ENCODE measurements around the gene AOC3. TPM values are rescaled to one million over a fixed set of nuclear protein-coding genes. Genes with fewer than 3 reads are reported as not detected.

Gene AOC3
- total RNA-seq, 1 experiment from 2014 or later, result 0.44 TPM

- ChIA-PET CTCF (interaction anchor here (0.6 to 1.3 kb wide), 3 partner anchors 9 to 237 kb away, joined by 3 to 6 read pairs (median 3); no protein-coding TSS in a partner anchor), POLR2A (interaction anchor here (0.7 to 2.9 kb wide), 9 partner anchors 11 to 189 kb away, joined by 3 to 18 read pairs (median 3); partner anchors contain the start of genes BECN1, CNTD1, COA3 and PSME3)
- no peaks in the 10 kb centered on the region for H3K27me3 Mint-ChIP-seq (ENCODE audit: insufficient read depth, unreplicated experiment)
- intact Hi-C loops (cut with micrococcal nuclease), result no loop called here
- H3K36me3 Mint-ChIP-seq (ENCODE audit: insufficient read depth, unreplicated experiment), result peaks cover 52% of the 10 kb centered on the region
- no peaks in the 10 kb centered on the region for H3K9me3 Mint-ChIP-seq (ENCODE audit: unreplicated experiment)
- no peak for TF ChIP-seq CTCF (IDR thresholded peaks at IDR 0.05; ENCODE audit: unreplicated experiment)
- H3K27ac Mint-ChIP-seq (ENCODE audit: low read depth, unreplicated experiment), result no peak overlapping the region
- peaks cover 6% of the 10 kb centered on the region for H3K4me1 Mint-ChIP-seq (ENCODE audit: insufficient read depth, unreplicated experiment)
- no peak overlapping the region for H3K4me3 Mint-ChIP-seq (ENCODE audit: unreplicated experiment)
- peak; percentile 82 for DNase-seq (ENCODE audit: unreplicated experiment)
- BruUV-seq (replicated peaks), result no TSS peak
These were observed 41.7 kb upstream of the AOC3 start for GRCh38 chr17:42809250-42809649.

GRCh38 chr17:42814633-42815399 is 36.2 kb upstream of the AOC3 start:
- Mint-ChIP-seq H3K36me3 (ENCODE audit: insufficient read depth, unreplicated experiment) (peaks cover 97% of the 10 kb centered on the region), H3K4me1 (ENCODE audit: insufficient read depth, unreplicated experiment) (peaks cover 7% of the 10 kb centered on the region), H3K4me3 (ENCODE audit: unreplicated experiment) (no peak overlapping the region), H3K27ac (ENCODE audit: low read depth, unreplicated experiment) (no peak overlapping the region), H3K9me3 (ENCODE audit: unreplicated experiment) (no peaks in the 10 kb centered on the region), H3K27me3 (ENCODE audit: insufficient read depth, unreplicated experiment) (no peaks in the 10 kb centered on the region)
- DNase-seq (ENCODE audit: unreplicated experiment), result peak; percentile 56
- ChIA-PET POLR2A (interaction anchor here (0.5 to 2.3 kb wide), 3 partner anchors 9 to 28 kb away, joined by 3 to 13 read pairs (median 4); partner anchors contain the start of gene BECN1), CTCF (interaction anchor here (0.9 to 3.3 kb wide), 3 partner anchors 9 to 114 kb away, joined by 3 to 14 read pairs (median 4); partner anchors contain the start of gene BECN1)
- BruUV-seq (replicated peaks), result no TSS peak
- intact Hi-C loops (cut with micrococcal nuclease), result no loop called here
- TF ChIP-seq CTCF (IDR thresholded peaks at IDR 0.05; ENCODE audit: unreplicated experiment), result no peak

- no peak for DNase-seq (ENCODE audit: unreplicated experiment)
- POLR2A ChIA-PET, result interaction anchor here (0.7 to 1.5 kb wide), 2 partner anchors 45 to 135 kb away, joined by 3 to 4 read pairs; partner anchors contain the start of gene VPS25
- CTCF ChIA-PET, result interaction anchor here (0.6 to 1.0 kb wide), 6 partner anchors 7 to 752 kb away, joined by 3 to 6 read pairs (median 4); no protein-coding TSS in a partner anchor
- no peak overlapping the region for H3K27ac Mint-ChIP-seq (ENCODE audit: low read depth, unreplicated experiment)
- H3K4me1 Mint-ChIP-seq (ENCODE audit: insufficient read depth, unreplicated experiment), result peaks cover 7% of the 10 kb centered on the region
- no peaks in the 10 kb centered on the region for H3K27me3 Mint-ChIP-seq (ENCODE audit: insufficient read depth, unreplicated experiment)
- H3K9me3 Mint-ChIP-seq (ENCODE audit: unreplicated experiment), result no peaks in the 10 kb centered on the region
- TF ChIP-seq CTCF (IDR thresholded peaks at IDR 0.05; ENCODE audit: unreplicated experiment), result no peak
- no TSS peak for BruUV-seq (replicated peaks)
- H3K36me3 Mint-ChIP-seq (ENCODE audit: insufficient read depth, unreplicated experiment), result peaks cover 95% of the 10 kb centered on the region
- H3K4me3 Mint-ChIP-seq (ENCODE audit: unreplicated experiment), result no peak overlapping the region
- intact Hi-C loops (cut with micrococcal nuclease), result no loop called here
These were observed 33.1 kb upstream of the AOC3 start for GRCh38 chr17:42817866-42818265.

GRCh38 chr17:42818379-42818778 is 32.6 kb upstream of the AOC3 start:
- Mint-ChIP-seq H3K27me3 (ENCODE audit: insufficient read depth, unreplicated experiment) (no peaks in the 10 kb centered on the region), H3K4me3 (ENCODE audit: unreplicated experiment) (no peak overlapping the region)

More at GRCh38 chr17:42818379-42818778, 32.6 kb upstream of the AOC3 start:
- no peak for TF ChIP-seq CTCF (IDR thresholded peaks at IDR 0.05; ENCODE audit: unreplicated experiment)
- intact Hi-C loops (cut with micrococcal nuclease), result no loop called here
- Mint-ChIP-seq H3K27ac (ENCODE audit: low read depth, unreplicated experiment) (no peak overlapping the region), H3K9me3 (ENCODE audit: unreplicated experiment) (no peaks in the 10 kb centered on the region), H3K4me1 (ENCODE audit: insufficient read depth, unreplicated experiment) (peaks cover 7% of the 10 kb centered on the region), H3K36me3 (ENCODE audit: insufficient read depth, unreplicated experiment) (peaks cover 95% of the 10 kb centered on the region)
- ChIA-PET POLR2A (interaction anchor here (0.7 to 1.8 kb wide), 3 partner anchors 45 to 209 kb away, joined by 3 to 4 read pairs (median 4); partner anchors contain the start of genes RETREG3, TUBG1 and VPS25), CTCF (interaction anchor here (0.6 to 1.3 kb wide), 8 partner anchors 8 to 240 kb away, joined by 3 to 6 read pairs (median 3); partner anchors contain the start of gene PSMC3IP)
- BruUV-seq (replicated peaks), result no TSS peak
- no peak for DNase-seq (ENCODE audit: unreplicated experiment)
